GM18870 (cell line): ENCODE measurements around the gene DOLK.

Experiments used
- ATAC-seq: cut with Tn5 transposase; IDR thresholded peaks from one replicate; pipeline ENCODE4 v1.9.1; 2021; ENCODE audit warnings: moderate library complexity; ENCODE audit not compliant: unreplicated experiment

DOLK gene

DNA sequence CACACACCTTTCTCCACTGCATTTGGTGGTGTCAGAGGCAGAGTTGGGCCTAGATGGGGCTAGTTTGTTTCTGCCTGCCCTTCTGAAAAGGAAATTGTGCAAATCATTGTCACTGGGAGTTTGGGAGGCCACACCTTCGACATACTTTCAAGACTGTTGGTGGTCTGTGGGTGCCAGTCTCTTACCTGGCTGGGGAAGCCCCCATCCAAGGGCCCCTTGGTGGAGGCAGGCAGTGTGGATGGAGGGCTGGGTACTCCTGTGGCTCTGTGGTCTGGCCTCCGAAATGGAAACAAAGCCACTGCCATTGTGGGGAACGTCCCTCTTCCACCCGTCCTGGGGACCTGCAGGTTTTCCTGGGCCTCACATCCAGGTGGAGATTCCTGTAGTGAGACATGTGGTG lies 37.5 kb downstream of the DOLK start:
- no peak for ATAC-seq

DNA sequence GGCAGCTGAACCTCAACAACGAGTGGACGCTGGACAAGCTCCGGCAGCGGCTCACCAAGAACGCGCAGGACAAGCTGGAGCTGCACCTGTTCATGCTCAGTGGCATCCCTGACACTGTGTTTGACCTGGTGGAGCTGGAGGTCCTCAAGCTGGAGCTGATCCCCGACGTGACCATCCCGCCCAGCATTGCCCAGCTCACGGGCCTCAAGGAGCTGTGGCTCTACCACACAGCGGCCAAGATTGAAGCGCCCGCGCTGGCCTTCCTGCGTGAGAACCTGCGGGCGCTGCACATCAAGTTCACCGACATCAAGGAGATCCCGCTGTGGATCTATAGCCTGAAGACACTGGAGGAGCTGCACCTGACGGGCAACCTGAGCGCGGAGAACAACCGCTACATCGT lies 39.0 kb downstream of the DOLK start:
- no peak for ATAC-seq

DNA sequence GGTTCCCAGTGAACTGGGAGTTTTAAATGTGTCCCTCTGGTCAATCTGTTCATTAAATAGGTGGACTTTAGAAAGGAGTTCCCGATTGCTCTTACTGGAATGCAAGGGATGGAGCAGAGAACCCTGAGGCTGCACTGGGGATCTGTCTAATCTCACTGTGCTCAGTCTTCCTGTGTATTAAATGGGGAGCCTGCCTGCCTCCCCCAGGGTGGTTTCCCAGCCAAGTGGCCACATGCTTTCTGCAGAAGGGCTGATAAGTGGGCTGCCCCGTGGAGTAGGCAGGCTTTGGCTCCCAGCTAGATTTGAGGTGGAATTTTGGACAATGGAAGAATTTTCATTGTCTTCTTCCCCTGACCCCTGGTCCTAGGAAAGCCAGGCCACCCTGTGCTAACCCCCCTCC lies 40.7 kb downstream of the DOLK start:
- ATAC-seq, result no peak

DNA sequence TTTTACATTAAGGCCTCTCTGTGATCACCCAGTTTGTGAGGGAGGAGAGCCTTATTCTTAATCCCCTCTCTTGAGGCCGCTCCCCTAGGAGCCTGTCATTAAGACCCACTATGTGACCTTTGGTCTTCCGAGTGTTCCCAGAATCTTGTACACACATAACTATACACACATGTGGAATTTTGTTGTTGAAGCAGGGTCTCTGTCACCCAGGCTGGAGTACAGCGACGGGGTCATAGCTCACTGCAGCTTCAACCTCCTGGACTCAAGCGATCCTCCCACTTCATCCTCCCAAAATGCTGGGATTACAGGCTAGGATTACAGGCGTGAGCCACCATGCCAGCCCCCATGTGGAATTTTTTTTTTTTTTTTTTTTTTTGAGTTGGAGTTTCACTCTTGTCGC lies 41.4 kb downstream of the DOLK start:
- ATAC-seq, result no peak

DNA sequence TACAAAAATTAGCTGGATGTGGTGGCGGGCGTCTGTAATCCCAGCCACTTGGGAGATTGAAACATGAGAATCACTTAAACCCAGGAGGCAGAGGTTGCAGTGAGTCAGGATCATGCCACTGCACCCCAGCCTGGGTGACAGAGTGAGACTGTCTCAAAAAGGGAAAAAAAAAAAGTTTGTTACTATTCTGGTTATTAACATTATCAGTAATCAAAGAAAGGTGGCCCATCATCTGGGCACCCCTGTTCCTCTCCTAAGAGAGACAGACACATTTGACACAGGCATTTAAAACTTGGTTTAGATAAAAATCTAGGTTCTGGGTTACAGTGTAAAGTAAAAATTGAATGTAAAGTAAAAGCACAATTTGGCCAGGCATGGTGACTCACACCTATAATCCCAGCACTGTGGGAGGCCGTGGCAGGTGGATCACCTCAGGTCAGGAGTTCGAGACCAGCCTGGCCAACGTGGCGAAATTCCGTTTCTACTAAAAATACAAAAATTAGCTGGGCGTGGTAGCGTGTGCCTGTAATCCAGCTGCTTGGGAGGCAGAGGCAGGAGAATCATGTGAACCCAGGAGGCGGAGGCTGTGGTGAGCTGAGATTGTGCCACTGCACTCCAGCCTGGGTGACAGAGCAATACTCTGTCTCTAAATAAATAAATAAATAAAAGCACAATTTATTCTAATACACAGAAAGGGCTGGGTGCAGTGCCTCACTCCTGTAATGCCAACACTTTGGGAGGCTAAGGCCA lies 43.4 kb downstream of the DOLK start:
- ATAC-seq, result no peak

DNA sequence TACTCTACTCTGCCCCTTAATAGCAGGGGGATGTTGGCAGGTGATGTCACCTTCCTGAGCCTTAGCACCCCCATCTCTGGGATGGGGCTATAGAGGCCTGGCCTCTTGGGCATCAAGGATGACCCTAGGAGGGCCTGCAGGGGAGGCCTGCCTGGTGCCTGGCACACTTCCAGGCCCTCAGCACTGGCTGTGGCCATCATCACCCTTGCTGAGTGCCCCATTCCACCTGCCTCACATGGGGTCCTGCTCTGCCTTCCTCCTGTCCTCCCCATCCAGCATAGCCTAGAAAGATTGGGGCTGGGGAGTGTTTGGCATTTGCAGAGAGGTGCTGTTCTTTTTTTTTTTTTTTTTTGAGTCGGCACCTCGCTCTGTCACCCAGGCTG lies 44.3 kb downstream of the DOLK start:
- ATAC-seq, result no peak

DNA sequence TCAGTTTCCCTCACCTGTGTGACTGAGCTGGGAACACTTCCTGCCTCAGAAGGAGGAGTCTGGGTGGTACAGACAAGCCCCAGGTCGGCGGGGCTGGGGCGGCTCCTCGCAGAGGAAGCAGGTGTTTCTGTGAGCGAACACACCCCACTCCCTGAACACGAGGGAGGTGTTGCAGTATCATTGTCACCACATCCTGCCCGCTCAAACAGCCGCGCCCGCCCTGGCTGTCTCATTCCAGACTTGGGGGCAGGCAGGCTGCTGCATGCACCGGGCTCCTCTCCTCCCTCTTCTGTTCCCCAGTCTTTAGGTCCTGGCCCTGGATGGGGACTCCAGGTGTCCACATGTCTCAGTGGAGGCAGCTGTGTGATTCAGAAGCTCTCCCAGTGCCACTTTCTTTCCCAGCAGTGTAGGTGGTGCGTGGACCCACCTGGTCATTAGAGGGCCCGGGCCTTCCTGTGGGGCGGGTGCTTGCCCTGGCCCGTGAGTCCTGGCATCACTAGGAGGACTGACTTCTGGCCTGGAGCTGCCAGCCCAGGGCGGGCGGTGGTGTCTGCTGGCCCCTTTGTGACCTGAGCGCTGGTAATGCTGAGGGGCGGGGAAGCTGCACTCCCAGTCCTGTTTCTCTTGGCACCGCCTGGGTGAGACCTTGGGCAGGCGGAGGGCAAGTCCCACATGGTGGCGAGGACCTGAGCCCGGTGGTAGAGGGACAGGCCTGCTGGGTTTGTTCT lies 44.9 kb downstream of the DOLK start:
- no peak for ATAC-seq

DNA sequence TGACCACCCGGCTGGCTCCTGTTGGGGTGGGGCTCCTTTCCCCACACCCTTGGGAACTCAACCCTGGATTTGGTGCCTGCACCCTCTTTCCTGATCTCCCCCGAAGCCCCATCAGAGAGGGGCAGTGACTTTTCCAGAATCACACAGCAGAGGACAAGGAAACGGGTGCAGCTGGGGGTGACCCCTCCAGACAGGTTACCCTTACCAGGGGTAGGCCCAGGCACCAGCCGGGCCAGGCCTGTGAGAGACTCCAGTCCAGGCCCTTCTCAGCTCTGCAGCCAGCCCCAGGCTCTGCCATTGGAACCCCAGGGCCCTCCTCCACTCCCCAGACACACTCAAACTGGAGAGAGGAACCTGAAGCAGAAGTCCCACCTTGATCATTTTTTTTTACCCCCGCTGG lies 45.6 kb downstream of the DOLK start:
- ATAC-seq, result no peak

DNA sequence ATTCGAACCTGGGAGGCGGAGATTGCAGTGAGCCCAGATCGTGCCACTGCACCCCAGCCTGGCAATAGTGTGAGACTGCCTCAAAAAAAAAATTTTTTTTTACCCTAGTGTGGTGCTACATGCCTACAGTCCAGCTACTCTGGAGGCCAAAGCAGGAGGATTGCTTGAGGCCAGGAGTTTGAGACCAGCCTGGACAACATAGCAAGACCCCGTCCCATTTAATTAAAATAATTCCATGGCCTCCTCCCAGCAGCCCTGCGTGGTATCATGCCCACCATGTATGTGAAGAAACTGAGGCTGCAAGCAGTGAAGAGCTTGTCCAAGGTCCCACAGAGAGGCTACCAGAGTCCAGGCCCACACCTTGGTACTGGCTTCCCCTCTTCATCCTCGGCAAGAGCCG lies 46.0 kb downstream of the DOLK start:
- ATAC-seq, result no peak

DNA sequence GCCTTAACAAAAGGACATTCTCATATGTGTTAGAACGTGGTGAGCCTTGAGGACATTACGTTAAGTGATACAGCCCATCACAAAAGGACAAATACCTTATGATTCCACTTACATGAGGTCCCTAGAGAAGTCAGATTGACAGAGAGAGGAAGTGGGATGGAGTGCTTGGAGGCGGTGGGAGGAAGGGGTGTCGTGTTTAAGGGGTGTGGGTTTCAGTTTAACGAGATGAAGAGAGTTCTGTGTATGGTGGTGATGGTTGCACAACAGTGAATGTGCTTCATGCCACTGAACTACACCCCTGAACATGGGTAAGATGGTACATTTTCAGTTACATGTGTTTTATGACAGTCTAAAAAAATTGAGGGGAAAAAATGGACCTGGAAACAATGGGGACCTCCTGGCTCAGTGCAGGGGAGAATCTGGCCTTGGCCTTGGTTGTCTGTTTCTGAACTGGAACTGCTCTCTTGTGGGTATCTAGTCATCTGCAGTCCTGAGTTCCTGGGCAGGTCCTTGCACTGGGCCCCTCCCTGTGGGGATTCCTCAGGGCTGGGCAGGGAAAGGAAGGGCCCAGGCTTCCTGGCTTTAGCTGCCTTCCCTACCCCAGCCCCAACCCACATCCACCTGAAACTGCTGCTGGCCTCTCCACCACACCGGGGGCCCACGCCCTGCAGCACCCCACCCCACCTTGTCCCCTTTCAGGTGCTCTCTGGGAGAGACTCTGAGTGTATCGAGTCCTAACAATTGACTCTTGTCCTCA lies 47.7 kb downstream of the DOLK start:
- no peak for ATAC-seq

DNA sequence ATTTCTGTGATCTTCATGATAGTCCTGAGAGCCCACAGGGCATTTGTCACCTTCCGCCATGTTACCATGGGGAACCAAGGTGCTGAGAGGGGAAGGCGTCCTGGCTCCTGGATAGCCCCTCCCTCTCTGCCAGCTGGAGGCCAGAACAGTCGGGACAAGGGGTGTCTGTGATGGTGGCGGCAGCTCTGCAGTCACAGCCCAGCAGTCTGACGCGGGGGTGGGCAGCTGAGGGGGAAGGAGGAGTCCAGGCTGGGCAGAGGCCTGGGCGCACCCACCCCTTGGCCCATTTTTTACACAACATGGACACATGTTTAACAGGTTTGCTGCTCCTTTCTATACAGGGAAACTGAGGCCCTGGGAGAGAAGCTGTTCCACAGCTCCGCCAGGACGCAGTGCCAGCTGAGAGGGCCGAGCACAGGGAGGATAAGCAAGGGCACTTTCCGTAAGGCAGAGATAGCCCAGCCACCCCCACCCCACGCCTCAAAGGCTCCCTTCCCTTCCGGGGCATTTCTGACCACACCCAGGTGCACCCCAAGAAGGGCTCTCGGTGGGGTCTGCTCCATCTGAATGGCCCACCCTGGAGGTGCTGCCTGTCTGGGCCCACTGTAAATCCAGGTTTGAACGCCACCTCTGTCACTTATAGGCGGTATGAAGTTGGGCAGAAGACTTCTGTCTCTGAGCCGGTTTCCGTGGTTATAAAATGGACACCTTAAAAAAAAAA lies 48.4 kb downstream of the DOLK start:
- no peak for ATAC-seq

DNA sequence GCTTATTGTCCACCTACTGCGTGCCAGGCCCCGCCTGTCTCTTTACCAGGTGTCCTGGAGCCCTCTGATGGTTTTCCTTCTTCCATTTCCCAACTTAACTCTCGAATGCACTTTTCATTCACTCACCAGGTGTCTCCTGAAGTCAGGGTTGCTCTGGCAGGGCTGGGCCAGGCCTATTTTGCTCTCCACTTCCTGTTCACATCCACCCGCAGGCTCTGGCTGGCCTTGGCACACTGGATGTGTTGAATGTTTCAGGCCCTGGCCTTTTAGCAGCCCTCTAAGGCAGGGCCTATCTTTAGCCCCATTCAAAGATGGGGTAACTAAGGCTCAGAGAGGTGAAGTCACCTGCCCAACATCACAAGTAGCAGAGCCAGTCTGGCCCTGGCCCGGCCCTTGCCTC lies 49.0 kb downstream of the DOLK start:
- no peak for ATAC-seq

DNA sequence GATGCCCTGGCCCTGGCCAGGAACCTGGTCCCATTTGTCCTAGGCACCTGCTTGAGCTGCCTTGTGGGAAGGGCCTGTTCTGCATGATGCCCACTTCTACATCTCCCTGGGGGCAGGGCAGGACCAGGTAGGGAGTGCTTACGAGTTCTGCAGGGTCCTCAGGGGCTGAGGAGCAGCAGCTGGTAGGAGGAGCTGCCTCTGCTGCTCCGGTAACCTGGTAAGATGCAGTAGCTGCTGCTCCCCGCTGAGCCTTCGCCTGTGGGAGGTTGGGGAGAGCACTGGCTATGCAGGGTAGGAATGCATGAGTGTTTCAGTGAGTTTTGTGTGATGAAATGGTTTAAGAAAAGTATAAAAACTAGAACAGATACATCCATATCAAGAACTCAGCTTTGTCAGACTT lies 51.8 kb downstream of the DOLK start:
- no peak for ATAC-seq
